Motor neuron (in vitro differentiated cells): ENCODE measurements around the gene FAM222B. TPM values are rescaled to one million over a fixed set of nuclear protein-coding genes. Genes with fewer than 3 reads are reported as not detected.

Experiments
- ATAC-seq, 8 experiments: fragments of 200-7000 bp; cut with Tn5 transposase; replicated peaks in 6 of 8; 2 replicates each; pipeline ENCODE4 v1.8.0; 2021; ENCODE audit warnings: mild to moderate bottlenecking in 8 of 8, moderate library complexity in 8 of 8
- H3K27ac ChIP-seq, 2 donors: fragments of 250-450 bp; sonication (Bioruptor Pico); 2 replicates each; pipeline ENCODE4 v1.9.0; 2021; ENCODE audit warnings: antibody characterized with exemption in 2 of 2, mild to moderate bottlenecking in 2 of 2, moderate library complexity in 1 of 2
- H3K4me1 ChIP-seq, 2 donors: fragments of 250-450 bp; sonication (Bioruptor Pico); replicated peaks in 1 of 2; 2 replicates each; pipeline ENCODE4 v1.6.1; 2021; ENCODE audit warnings: antibody characterized with exemption in 2 of 2, mild to moderate bottlenecking in 2 of 2, moderate library complexity in 1 of 2
- H3K4me3 ChIP-seq, 5 donors: fragments of 250-450 bp; sonication (Bioruptor Pico); 2 replicates each; pipeline ENCODE4 v1.9.0; 2021; ENCODE audit warnings: antibody characterized with exemption in 5 of 5, mild to moderate bottlenecking in 5 of 5, moderate library complexity in 4 of 5
- WGBS, 10 experiments: fragments of 450-650 bp; shearing (Covaris generic); methylation state at CpG; one replicate each; pipeline ENCODE4 v1.0.0; 2022; 5-methylcytosine and 5-hydroxymethylcytosine counted together
- in situ Hi-C, 9 experiments: fragments of 400-800 bp; cut with MboI; loops; one replicate each; pipeline ENCODE4 v1.15.0; 2021; ENCODE audit warnings: low sequenced_read_pairs in 9 of 9, low pct_unique_long_range_greater_than_20kb in 2 of 9; ENCODE audit not compliant: unreplicated experiment in 9 of 9
- total RNA-seq, 8 experiments: library from RNA; unstranded; fragments of 300-600 nt; gene quantifications; 2 replicates each; pipeline versions ENCODE4 v1.2.3 to v1.2.4, GENCODE V29; 2022

The FAM222B gene
- total RNA-seq, 8 experiments from 2014 or later: 3.1 to 16.8 (median 11.1) TPM

DNA sequence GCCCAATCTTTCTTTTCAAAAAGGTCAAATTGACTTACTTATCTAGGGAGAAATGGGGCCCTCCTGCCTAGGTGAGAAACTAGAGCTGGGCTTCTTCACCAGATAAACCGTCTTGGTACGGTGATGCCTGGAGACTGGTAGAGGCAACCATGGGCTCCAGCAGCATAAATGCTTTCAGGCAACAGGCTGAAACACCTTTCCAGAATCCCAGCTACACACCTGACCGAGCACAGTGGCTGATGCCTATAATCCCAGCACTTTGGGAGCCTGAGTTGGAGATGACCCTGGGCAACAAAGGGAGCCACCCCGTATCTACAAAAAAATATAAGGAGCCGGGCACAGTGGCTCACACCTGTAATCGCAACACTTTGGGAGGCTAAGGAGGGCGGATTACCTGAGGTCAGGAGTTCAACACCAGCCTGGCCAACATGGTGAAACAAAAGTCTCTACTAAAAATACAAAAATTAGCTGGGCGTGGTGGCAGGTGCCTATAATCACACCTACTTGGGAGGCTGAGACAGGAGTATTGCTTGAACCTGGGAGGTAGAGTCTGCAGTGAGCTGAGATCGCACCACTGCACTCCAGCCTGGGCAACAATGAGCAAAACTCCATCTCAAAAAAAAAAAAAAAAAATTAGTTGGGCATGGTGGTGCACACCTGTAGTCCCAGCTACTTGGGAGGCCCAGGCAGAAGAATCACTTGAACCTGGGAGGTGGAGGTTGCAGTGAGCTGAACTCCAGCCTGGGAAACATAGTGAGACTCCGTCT, 90.8 kb downstream of the FAM222B start:
- Histone ChIP-seq H3K27ac (no peak overlapping the region), H3K4me1 (peaks cover 10 to 11% of the 10 kb centered on the region in 2 donors), H3K4me3 (no peak overlapping the region)
- WGBS, 10 experiments: 80 to 100% (median 98%) methylated on average over 1 to 7 of the region's 10 CpGs; no CpG with 5 or more reads in 1 of the 10 experiments
- ATAC-seq: no peak
- in situ Hi-C loops: loop anchor here in 3 of 9 experiments (25.0 kb wide), 2 partner anchors 111 to 161 kb away; partner anchors contain the start of genes DHRS13 (in 2 of the 3) and ERAL1 (in 1 of the 3)

DNA sequence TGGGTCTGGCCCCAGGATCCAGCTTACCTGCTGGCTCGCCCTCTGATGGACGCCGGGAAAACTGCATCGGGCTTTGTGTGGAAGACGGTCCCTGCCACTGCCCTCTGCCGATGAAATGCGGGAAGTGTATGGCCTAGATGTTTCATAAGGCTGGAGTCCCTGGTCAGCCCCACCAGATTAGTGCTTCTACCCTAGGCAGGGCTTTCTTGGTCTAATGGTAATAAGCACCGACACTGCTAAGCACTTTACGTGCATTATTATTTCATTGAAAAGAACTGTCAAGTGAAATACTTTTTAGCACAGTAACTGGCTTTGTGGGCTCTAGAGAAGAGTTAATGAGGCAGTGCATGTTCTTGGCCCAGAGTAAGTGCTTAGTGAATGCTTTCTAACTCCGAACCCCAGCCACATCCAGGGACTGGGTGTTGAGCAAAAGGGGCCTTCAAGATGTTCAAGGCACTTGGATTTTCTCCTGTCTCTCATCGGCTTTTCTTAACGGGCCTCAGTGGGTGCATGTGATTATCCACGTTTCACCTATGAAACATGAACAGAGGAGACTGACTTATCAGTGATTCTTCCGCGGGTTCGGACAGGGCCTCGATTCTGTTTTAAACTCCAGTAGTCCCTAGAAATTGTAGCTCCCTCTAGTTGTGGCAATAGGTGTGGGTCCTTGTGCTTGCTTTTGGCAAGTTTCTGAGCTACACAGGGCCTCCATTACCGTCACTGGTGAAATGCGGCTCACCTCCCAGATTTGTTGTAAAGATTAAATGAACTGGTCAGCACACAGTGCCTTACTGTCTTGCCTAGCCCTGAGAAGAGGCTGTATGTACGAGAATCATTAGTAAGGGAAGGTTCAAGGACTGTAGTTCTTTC, 92.2 kb downstream of the FAM222B start:
- WGBS, 10 experiments: 0 to 100% (median 61%) methylated on average over 1 to 13 of the region's 20 CpGs
- Histone ChIP-seq H3K4me1 (peaks cover 22 to 23% of the 10 kb centered on the region in 2 donors), H3K4me3 (peak overlapping the region in 2 of 5 donors; percentile 1 to 4), H3K27ac (peak overlapping the region in 1 of 2 donors; percentile 15)
- in situ Hi-C loops: loop anchor here in 3 of 9 experiments (25.0 kb wide), 2 partner anchors 112 to 162 kb away; partner anchors contain the start of genes DHRS13 (in 2 of the 3) and ERAL1 (in 1 of the 3)
- ATAC-seq: peak; percentile 20 to 63 (median 53)

DNA sequence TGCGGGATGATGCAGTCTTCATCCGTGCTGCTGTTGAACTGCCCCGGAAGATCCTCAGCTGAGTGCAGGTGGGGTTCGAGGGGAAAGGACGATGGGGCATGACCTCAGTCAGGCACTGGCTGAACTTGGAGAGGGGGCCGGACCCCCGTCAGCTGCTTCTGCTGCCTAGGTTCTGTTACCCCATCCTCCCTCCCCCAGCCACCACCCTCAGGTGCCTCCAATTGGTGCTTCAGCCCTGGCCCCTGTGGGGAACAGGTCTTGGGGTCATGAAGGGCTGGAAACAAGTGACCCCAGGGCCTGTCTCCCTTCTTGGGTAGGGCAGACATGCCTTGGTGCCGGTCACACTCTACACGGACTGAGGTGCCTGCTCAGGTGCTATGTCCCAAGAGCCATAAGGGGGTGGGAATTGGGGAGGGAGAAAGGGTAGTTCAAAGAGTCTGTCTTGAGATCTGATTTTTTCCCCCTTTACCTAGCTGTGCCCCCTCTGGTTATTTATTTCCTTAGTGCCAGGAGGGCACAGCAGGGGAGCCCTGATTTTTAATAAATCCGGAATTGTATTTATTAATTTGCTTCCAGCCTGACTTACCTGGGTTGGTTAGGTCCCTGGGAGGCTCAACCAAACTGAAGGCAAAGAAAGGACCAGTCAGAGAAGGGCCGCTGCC, 92.9 kb downstream of the FAM222B start:
- peak in 1 of 8 experiments; percentile 3 for ATAC-seq
- peak overlapping the region in 2 of 5 donors; percentile 1 to 4 for H3K4me3 ChIP-seq

DNA sequence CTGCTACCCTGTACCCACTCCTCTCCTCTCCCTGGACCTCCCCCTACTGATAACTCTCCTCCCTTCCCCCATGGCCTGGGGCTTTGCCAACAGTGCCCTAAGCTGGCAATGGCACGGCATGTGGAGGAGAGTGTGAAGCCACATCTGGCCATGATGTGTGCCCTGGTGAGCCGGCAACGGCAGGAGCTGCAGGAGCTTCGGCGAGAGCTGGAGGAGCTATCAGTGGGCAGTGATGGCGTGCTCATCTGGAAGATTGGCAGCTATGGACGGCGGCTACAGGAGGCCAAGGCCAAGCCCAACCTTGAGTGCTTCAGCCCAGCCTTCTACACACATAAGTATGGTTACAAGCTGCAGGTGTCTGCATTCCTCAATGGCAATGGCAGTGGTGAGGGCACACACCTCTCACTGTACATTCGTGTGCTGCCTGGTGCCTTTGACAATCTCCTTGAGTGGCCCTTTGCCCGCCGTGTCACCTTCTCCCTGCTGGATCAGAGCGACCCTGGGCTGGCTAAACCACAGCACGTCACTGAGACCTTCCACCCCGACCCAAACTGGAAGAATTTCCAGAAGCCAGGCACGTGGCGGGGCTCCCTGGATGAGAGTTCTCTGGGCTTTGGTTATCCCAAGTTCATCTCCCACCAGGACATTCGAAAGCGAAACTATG, 93.6 kb downstream of the FAM222B start:
- Histone ChIP-seq H3K4me1 (peaks cover 22 to 23% of the 10 kb centered on the region in 2 donors), H3K27ac (no peak overlapping the region), H3K4me3 (no peak overlapping the region)
- WGBS, 10 experiments: 80 to 96% (median 87%) methylated on average over 1 to 7 of the region's 18 CpGs; no CpG with 5 or more reads in 4 of the 10 experiments
- in situ Hi-C loops: loop anchor here in 1 of 9 experiments (25.0 kb wide), 1 partner anchor 363 kb away; no protein-coding TSS in a partner anchor
- ATAC-seq: no peak

More for the DNA sequence above, 92.9 kb downstream of the FAM222B start:
- in situ Hi-C loops: loop anchor here in 4 of 9 experiments (25.0 kb wide), 3 partner anchors 113 to 363 kb away; partner anchors contain the start of genes DHRS13 (in 2 of the 4) and ERAL1 (in 1 of the 4)
- Histone ChIP-seq H3K27ac (peak overlapping the region in 1 of 2 donors; percentile 42), H3K4me1 (peaks cover 22 to 23% of the 10 kb centered on the region in 2 donors)
- 0 to 80% (median 33%) methylated on average over 1 to 5 of the region's 11 CpGs; no CpG with 5 or more reads in 4 of the 10 experiments for WGBS, 10 experiments

DNA sequence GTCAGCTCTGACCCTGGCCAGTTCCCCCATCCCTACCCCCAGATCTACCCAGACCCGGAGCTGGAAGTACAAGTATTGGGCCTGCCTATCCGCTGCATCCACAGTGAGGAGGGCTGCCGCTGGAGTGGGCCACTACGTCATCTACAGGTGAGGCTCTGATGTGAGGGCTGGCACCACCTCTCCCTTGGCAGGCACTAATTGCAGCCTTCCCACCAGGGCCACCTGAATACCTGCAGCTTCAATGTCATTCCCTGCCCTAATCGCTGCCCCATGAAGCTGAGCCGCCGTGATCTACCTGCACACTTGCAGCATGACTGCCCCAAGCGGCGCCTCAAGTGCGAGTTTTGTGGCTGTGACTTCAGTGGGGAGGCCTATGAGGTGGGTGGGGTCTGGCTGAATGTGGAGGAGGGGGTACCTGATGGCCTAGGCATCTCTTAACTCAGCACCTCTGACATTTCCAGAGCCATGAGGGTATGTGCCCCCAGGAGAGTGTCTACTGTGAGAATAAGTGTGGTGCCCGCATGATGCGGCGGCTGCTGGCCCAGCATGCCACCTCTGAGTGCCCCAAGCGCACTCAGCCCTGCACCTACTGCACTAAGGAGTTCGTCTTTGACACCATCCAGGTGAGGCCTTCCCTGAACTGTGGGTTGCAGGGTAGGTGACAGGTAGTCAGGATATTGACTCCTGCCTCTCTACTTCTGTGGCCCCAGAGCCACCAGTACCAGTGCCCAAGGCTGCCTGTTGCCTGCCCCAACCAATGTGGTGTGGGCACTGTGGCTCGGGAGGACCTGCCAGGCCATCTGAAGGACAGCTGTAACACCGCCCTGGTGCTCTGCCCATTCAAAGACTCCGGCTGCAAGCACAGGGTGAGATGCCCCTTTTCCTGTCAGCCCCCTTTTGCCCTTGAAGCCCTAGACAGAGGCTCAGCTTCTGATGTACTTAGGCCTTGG, 94.5 kb downstream of the FAM222B start:
- H3K4me1 ChIP-seq: peaks cover 23 to 24% of the 10 kb centered on the region in 2 donors
- in situ Hi-C loops: loop anchor here in 1 of 9 experiments (25.0 kb wide), 1 partner anchor 364 kb away; no protein-coding TSS in a partner anchor
- no peak overlapping the region for H3K4me3 ChIP-seq
- ATAC-seq: no peak
- H3K27ac ChIP-seq: no peak overlapping the region
- WGBS, 10 experiments: 60 to 100% (median 100%) methylated on average over 1 to 6 of the region's 18 CpGs; no CpG with 5 or more reads in 4 of the 10 experiments

DNA sequence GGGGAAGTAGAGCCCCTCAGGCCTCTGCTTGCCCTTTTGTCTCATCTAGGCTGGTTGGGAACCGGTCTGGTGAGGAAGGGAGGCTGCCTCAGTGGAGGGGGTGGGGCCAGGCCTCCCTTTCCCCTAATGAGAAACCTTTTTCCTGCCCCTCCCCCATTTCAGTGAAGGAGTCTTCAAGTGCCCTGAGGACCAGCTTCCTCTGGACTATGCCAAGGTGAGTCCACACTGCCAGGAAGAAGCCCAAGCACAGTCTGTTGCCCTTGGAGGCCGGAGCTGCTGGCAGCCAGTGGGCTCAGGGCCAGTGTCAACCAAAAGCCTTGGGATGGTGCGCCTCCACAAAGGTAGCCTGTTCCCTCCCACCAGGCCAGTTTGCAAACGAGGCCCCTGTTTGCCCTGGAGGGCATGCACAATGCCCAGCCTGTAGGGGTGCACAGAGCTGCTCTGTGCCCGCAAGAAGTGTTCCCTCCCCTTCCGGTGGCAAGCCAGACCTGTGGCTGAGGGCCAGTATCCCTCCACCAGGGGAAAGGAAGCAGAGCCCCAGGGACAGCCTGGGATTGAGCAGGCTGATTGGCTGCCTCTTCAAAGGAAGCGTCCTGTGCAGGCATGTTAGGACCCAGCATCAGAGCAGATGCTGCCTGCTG, 95.4 kb downstream of the FAM222B start:
- in situ Hi-C loops: loop anchor here in 1 of 9 experiments (25.0 kb wide), 1 partner anchor 365 kb away; no protein-coding TSS in a partner anchor
- no peak overlapping the region for H3K4me3 ChIP-seq
- peak overlapping the region; percentile 4 to 97 for H3K27ac ChIP-seq
- 20 to 100% (median 50%) methylated on average over 1 to 2 of the region's 7 CpGs; no CpG with 5 or more reads in 5 of the 10 experiments for WGBS, 10 experiments
- peak in 1 of 8 experiments; percentile 14 for ATAC-seq
- H3K4me1 ChIP-seq: peaks cover 29 to 33% of the 10 kb centered on the region in 2 donors

DNA sequence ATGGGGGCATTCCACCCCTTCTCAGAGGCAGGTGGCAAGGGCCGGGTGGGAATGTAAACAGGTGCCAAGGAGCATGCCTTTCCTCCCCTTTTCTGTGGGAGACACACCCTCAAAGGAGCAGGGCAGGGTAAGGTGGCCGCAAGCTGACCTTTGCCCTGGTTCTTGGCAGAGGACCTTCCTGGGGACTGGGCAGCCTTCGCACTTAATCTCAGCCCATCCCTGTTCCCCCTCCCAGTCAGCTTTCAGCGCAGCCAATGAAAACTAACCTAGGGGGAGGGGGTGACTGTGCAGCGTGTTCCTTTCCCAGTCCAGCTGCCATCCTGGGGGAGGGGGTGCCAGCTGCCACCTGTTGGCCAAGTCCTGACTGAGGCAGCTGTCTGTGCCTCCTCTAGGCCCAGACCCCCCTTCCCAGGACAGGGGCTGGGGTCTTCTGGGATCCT, 96.0 kb downstream of the FAM222B start:
- no peak overlapping the region for H3K4me3 ChIP-seq
- no peak for ATAC-seq
- peak overlapping the region; percentile 4 to 97 for H3K27ac ChIP-seq
- in situ Hi-C loops: loop anchor here in 1 of 9 experiments (25.0 kb wide), 1 partner anchor 366 kb away; no protein-coding TSS in a partner anchor
- WGBS, 10 experiments: 33 to 70% (median 67%) methylated on average over 1 to 4 of the region's 5 CpGs; no CpG with 5 or more reads in 7 of the 10 experiments
- H3K4me1 ChIP-seq: peaks cover 33 to 35% of the 10 kb centered on the region in 2 donors

DNA sequence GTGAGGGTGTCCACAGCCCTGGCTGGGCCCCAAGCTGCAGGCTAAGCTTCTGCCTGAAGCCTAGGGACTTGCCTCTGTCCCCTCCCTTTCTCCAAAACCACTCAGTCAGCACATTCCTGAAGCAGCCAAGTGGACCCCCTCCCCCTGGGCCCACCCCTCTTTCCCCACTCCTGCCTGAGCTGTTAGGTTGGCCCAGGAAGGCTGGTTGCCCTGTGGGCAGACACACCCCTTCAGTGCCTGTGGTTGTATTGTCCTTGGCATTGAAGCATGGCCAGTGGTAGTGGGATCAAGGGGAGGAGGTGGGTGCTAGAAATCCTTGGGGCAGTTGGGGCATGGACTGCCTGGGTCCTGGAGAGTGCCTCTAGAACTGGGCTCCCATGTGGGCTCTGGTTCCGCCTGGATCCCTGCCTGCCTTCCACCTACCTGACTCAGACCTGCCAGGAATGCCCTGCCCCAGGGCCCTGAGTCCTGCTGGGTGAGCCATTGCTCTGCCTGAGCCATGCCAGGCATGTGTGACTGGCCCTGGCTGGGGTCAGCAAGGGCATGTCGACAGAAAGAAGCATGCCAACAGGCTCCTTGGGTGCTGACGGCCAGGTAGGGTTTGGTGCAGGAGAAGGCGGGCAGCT, 96.7 kb downstream of the FAM222B start:
- in situ Hi-C loops: loop anchor here in 1 of 9 experiments (25.0 kb wide), 1 partner anchor 366 kb away; no protein-coding TSS in a partner anchor
- peak overlapping the region; percentile 68 to 99 (median 92) for H3K4me3 ChIP-seq

DNA sequence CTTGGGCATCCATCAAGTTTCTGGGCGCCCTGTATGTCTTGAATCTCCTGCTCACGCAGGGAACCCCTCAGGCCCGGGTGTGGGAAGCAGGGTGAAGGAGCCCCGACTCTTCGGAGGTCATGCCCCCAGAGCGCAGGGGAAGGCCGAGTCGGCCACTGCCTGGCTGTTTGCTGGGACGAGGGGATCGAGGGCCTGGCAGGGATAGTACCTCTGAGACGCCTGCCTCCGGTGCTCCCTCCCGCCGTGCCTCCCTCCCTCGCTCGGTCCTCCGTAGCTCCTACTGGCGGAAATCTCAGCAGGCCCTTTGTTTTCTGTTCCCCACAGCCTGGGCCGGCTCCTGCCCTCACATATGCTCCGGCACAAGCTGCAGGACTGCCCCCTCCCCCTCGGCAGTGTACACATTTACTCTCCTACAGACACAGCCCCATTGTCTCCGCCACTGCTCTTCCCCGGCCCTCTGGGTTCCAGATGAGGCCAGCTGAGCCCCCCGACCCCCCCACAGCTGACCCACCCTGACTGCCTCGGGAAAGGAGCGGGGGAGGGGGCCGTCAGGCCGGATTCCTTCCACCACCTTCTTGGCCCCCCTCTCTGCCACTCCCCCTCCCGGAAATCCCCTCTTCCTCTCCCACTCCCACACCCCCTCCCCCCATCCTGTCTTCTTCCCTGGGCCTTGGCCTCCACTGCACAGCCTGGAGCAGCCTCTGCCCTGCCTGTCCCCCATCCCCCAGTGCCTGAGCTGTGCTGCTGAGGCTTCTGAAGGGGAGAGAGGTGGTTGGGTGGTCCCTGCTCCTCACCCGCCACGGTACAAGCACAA, 97.4 kb downstream of the FAM222B start:
- in situ Hi-C loops: loop anchor here in 1 of 9 experiments (25.0 kb wide), 1 partner anchor 367 kb away; no protein-coding TSS in a partner anchor
- H3K4me1 ChIP-seq: peaks cover 28 to 37% of the 10 kb centered on the region in 2 donors
- 0 to 2% (median 0%) methylated on average over 2 to 9 of the region's 31 CpGs; no CpG with 5 or more reads in 4 of the 10 experiments for WGBS, 10 experiments
- peak overlapping the region; percentile 97 to 98 for H3K27ac ChIP-seq
- ATAC-seq: peak in 6 of 8 experiments; percentile 6 to 67 (median 61)
- H3K4me3 ChIP-seq: peak overlapping the region; percentile 68 to 99 (median 92)

More for the DNA sequence above, 96.7 kb downstream of the FAM222B start:
- H3K4me1 ChIP-seq: peaks cover 33 to 41% of the 10 kb centered on the region in 2 donors
- ATAC-seq: no peak
- 53 to 100% (median 100%) methylated on average over 1 to 2 of the region's 4 CpGs; no CpG with 5 or more reads in 3 of the 10 experiments for WGBS, 10 experiments
- H3K27ac ChIP-seq: peak overlapping the region; percentile 97 to 98
